GM12801 (cell line): ENCODE results near the gene TBCCD1.

Experiments used
- TF ChIP-seq, protein P1 (sequence below): IDR thresholded peaks from one replicate; pipeline ENCODE4 v1.5.1; 2011; ENCODE audit warnings: control low read depth; ENCODE audit not compliant: insufficient read length; ENCODE audit errors: extremely low read depth

TBCCD1 gene

DNA sequence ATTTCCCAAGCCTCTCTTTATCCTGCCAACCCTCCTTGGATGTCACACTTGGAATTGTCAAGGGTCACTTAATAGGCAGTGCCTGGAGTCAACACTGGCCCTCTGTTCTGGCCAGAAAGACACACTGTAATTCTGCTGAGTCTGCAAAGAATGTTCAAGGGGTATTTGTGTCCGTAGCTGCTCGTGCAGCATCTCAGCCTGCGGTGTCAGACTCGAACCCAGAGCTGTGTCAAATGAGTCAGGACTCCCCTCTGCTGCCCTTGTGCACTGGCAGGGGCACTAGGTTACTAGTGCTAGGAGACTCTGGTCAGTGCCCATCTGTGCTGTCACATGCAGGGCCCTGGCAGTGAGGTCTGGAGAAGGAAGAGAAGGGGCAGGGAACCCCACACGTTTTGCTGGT, 44.9 kb upstream of the TBCCD1 start:
- TF ChIP-seq, protein P1, sequence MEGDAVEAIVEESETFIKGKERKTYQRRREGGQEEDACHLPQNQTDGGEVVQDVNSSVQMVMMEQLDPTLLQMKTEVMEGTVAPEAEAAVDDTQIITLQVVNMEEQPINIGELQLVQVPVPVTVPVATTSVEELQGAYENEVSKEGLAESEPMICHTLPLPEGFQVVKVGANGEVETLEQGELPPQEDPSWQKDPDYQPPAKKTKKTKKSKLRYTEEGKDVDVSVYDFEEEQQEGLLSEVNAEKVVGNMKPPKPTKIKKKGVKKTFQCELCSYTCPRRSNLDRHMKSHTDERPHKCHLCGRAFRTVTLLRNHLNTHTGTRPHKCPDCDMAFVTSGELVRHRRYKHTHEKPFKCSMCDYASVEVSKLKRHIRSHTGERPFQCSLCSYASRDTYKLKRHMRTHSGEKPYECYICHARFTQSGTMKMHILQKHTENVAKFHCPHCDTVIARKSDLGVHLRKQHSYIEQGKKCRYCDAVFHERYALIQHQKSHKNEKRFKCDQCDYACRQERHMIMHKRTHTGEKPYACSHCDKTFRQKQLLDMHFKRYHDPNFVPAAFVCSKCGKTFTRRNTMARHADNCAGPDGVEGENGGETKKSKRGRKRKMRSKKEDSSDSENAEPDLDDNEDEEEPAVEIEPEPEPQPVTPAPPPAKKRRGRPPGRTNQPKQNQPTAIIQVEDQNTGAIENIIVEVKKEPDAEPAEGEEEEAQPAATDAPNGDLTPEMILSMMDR, result no peak

DNA sequence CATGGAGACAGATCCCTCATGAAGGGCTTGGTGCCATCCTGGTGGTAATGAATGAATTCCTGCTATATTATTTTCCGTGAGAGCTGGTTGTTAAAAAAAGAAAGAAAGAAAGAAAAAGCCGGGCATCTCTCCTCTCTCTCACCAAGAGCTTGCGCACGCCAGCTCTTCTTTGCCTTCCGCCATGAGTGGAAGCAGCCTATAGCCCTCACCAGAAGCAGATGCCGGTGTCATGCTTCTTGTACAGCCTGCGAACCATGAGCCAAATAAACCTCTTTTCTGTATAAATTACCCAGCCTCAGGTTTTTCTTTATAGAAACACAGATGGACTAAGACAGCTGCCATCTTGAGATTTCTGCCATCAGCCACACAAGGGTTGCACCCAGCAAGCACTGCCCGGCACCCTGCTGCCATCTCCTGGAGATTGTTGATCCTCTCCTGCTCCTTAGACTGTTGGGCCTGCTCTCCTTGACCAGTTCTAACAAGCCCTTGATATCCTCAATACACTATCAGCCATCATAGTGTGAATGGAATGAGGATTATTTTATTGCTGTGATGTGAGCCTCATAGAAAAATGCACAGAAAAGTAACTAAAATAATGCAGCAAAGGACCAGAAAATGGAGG, 42.2 kb upstream of the TBCCD1 start:
- TF ChIP-seq, protein P1, result no peak

DNA sequence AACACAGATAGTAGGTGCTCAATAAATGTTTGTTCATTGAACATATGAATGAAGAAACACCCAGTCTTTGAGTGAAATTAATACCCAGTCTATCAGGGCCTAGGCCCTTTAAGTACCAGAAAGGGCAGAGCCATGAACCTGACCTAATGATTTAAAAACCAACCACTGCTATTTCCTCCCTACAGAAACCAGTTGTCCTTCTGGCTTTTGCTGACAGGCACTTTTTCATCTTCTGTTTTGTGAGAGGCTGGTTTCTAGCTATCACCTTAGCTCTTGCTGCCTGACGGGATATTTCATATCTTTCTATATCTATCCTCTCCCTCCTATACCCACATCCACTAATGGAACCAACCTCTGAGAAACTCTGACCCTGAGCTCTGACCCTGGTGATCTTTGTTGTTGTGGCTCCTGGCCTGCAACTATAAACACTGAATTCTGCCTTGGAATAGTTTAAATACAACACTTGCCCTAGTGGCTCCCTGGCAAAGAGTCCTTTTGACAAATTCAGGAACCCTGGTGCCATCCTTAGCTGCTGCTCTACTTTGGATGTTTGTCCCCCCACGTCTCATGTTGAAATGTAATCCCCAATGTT, 41.6 kb upstream of the TBCCD1 start:
- TF ChIP-seq, protein P1, result no peak

DNA sequence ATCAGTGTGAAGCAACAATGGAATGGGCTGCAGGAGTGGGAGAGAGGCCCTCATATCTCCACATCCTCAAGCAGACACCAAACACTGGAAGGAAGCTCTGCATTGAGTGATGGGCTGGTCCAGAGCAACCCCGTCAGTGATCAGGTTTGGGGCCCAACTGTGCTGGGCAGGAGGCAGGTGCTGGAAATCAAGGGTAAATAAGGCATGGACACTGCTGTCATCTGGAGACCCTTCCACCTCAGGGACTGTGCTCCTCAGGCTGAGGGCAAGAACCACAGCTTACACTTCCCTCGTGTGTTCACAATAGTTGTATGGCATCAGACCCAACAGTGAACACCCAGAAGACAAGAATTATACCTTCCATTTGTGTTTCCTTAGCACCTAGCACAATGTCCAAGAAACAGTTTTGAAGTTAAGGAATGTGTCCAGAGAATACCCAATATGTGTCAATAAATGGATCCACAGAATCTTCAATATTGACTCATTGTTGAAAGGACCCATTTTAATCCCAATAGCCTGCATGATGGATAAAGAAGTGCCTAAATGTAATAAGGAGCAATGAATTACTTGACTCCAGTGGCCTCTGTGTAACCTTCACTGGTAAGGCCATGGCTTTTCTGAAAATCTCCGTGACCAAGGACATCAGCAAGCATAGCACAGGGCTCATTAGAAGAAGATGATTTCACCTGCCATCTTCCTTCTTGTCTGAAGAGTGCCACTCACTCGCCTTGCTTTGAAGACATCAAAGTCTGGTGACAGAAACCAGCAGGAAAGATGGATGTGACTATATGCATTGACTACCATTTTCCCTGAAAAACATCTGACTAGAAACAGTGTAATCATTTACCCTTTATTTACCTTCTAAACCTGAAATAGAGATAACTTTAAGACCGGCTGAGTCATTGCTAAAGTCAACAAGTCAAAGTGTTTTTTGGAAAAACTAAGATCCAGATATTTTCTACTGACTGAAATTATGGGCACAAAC, 38.7 kb upstream of the TBCCD1 start:
- TF ChIP-seq, protein P1, result no peak

DNA sequence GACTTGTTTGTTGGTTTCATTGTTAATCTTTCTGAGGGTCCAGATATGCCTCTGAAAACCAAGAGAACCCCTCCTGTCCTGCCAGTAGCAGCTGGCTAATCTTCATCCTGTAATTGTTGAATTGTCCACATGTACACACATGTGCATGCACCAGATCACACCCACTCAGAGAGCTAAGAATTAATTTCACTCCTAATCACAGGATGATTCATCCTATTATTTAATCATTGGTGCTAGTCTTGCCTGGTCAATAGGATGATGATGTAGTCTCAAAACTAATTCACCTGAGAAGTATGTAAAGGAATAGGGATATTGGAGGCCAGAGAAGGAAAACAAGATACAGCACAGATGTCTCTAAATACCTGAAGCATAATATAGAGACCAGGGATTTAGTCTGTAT, 37.9 kb upstream of the TBCCD1 start:
- TF ChIP-seq, protein P1, result no peak

DNA sequence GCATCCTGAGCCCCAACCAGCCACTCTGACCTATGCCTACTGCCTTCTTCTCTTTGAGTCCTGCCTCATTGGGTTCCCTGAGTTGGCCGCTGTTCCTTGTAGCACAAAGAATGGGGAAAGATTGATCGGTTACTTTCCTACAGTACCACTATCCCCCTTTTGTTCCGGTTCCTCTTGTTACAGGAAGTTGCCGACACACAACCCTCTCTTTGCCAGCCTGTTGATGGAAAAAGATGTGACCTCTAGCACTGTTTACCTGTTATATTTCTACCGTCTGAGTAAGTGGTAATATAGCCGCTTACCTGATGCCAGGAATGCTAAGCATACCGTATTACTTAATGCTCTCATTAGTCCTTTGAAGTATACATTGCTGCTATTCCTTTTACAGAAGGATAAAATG, 36.0 kb upstream of the TBCCD1 start:
- TF ChIP-seq, protein P1, result no peak

DNA sequence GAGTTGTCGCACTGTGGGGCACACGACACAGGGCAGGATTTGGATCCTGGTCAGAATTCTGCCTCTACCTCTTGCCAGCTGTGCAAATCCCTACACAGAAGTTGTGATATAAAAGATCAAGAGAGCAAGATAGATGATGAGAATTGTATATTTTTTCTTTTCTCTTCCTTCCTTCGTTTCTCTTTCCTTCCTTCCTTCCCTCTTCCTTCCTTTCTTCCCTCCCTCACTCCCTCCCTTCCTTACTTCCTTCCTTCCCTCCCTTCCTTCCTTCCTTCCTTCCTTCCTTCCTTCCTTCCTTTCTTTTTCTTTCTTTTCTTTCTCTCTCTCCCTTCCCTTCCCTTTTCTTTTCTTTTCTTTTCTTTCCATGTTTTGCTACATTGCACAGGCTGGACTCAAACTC, 33.8 kb upstream of the TBCCD1 start:
- TF ChIP-seq, protein P1, result no peak
